HepG2 (cell line): ENCODE measurements around the gene ZKSCAN8. TPM values are rescaled to one million over a fixed set of nuclear protein-coding genes. Genes with fewer than 3 reads are reported as not detected.

Source experiments
- ARID4A ChIP-seq: sonication (generic); formaldehyde crosslinking; IDR thresholded peaks from 2 replicates; pipeline ENCODE4 v1.5.0; 2020; ENCODE audit warnings: mild to moderate bottlenecking, missing genetic modification reagents, borderline replicate concordance
- CBX2 ChIP-seq, 2 experiments: fragments of 200-600 bp in 1 of 2; sonication (generic); formaldehyde crosslinking in 1 of 2; IDR thresholded peaks; 2 replicates each; pipeline versions ENCODE4 v1.7.0 to v1.8.1; 2018 to 2022; ENCODE audit warnings: low read depth in 2 of 2, low read length in 1 of 2, mild to moderate bottlenecking in 1 of 2, missing genetic modification reagents in 1 of 2
- E2F1 ChIP-seq: sonication (generic); formaldehyde crosslinking; IDR thresholded peaks from 2 replicates; pipeline ENCODE4 v1.5.0; 2020; ENCODE audit warnings: missing genetic modification reagents
- GTF3A ChIP-seq: sonication (generic); formaldehyde crosslinking; conservative IDR thresholded peaks from 2 replicates; pipeline ENCODE4 v1.4.0; 2020; ENCODE audit warnings: mild to moderate bottlenecking, missing genetic modification reagents
- HMGXB3 ChIP-seq: sonication (generic); formaldehyde crosslinking; IDR thresholded peaks from 2 replicates; pipeline ENCODE4 v1.4.0; 2020; ENCODE audit warnings: missing genetic modification reagents, borderline replicate concordance
- IRF1 ChIP-seq: sonication (generic); formaldehyde crosslinking; IDR thresholded peaks from 2 replicates; pipeline ENCODE4 v1.4.0; 2020; ENCODE audit warnings: low read depth, mild to moderate bottlenecking, missing genetic modification reagents
- ISL2 ChIP-seq: sonication (generic); formaldehyde crosslinking; IDR thresholded peaks from 2 replicates; pipeline ENCODE4 v1.5.0; 2020; ENCODE audit warnings: missing genetic modification reagents
- JUNB ChIP-seq: sonication (generic); formaldehyde crosslinking; IDR thresholded peaks from 2 replicates; pipeline ENCODE4 v1.8.0; 2022; ENCODE audit warnings: missing genetic modification reagents, mild to moderate bottlenecking, borderline replicate concordance
- PRDM4 ChIP-seq: sonication (generic); formaldehyde crosslinking; IDR thresholded peaks from 2 replicates; pipeline ENCODE4 v1.9.0; 2021; ENCODE audit warnings: missing genetic modification reagents, borderline replicate concordance
- RNF2 ChIP-seq: fragments of 450-650 bp; conservative IDR thresholded peaks from 2 replicates; pipeline ENCODE4 v1.6.1; 2016; ENCODE audit warnings: low read depth
- TCF7L2 ChIP-seq: IDR thresholded peaks from 2 replicates; pipeline ENCODE4 v1.6.1; 2011; ENCODE audit warnings: mild to moderate bottlenecking, low read depth, low read length, moderate library complexity
- ZFYVE20 ChIP-seq: sonication (generic); formaldehyde crosslinking; IDR thresholded peaks from 2 replicates; pipeline ENCODE4 v1.8.0; 2023; ENCODE audit warnings: low read depth, mild to moderate bottlenecking, moderate library complexity, missing genetic modification reagents, borderline replicate concordance
- ZNF256 ChIP-seq: sonication (generic); formaldehyde crosslinking; conservative IDR thresholded peaks from 2 replicates; pipeline ENCODE4 v1.4.0; 2020; ENCODE audit warnings: missing genetic modification reagents
- ZNF83 ChIP-seq: sonication (generic); formaldehyde crosslinking; IDR thresholded peaks from 2 replicates; pipeline ENCODE4 v1.4.0; 2020; ENCODE audit warnings: missing genetic modification reagents, mild to moderate bottlenecking, borderline replicate concordance
- polyA plus RNA-seq, 8 experiments: library from polyadenylated mRNA; depleted of rRNA in 3 of 8; stranded (reverse) in 7 of 8; unstranded in 1 of 8; fragments of >200 nt; fragmentation: Illumina TruSeq in 4 of 8; extraction: Trizol in 4 of 8; gene quantifications; 2 replicates each; pipeline versions ENCODE4 v1.2.1 to v1.2.3, GENCODE V29; 2011 to 2016; ENCODE audit warnings: low read depth in 4 of 8, missing spikeins in 1 of 8, mixed read lengths in 1 of 8; ENCODE audit not compliant: insufficient read depth in 1 of 8
- total RNA-seq, 5 experiments: library from RNA; depleted of rRNA; stranded (reverse); fragments of >200 nt; fragmentation: Illumina TruSeq; extraction: Trizol; gene quantifications; 2 replicates each; pipeline ENCODE4 v1.2.3, GENCODE V29; 2016; ENCODE audit warnings: low read depth in 1 of 5

The ZKSCAN8 gene
- total and polyA plus RNA-seq, 2 of the 13 experiments (the other 11 are each of a cell fraction or from before 2014, with no cell fraction given): 12.4 to 20.9 TPM

GRCh38 chr6:28161410-28162079 is 19.9 kb downstream of the ZKSCAN8 start (continued):
- TF ChIP-seq IRF1 (CRISPR knock-in tag) (no peak), TCF7L2 (no peak), CBX2 (IDR thresholded peaks at IDR 0.05; ENCODE audit: low read depth, low read length) (no peak), CBX2 (CRISPR knock-in tag; IDR thresholded peaks at IDR 0.05; ENCODE audit: low read depth) (no peak; the same call in 1 of the 2 replicates), GTF3A (no peak), HMGXB3 (CRISPR knock-in tag) (peak; percentile 75), JUNB (CRISPR knock-in tag) (no peak), ISL2 (CRISPR knock-in tag) (peak; percentile 9; the same call in 1 of the 2 replicates), E2F1 (CRISPR knock-in tag) (no peak), PRDM4 (CRISPR knock-in tag) (no peak), RNF2 (no peak), ZNF83 (CRISPR knock-in tag) (no peak), ZNF256 (CRISPR knock-in tag) (no peak; the same call in 1 of the 2 replicates), ARID4A (peak; percentile 66), ZFYVE20 (CRISPR knock-in tag) (no peak)
